NCI-H1694 treated with DMSO at 0.1 percent for 48 hours (cell line): Measurements from ENCODE around the gene FEM1C.

Experiments
- DNase-seq: peaks from one replicate; lab custom pipeline; 2025; lab: John Stamatoyannopoulos, UW

The FEM1C gene

GRCh38 chr5:115544436-115545350 lies at the start of gene FEM1C:
FEM1C (minus strand) TSS chr5:115544775; CDS start chr5:115543493, 1,282 bp downstream.
- peak; percentile 89 for DNase-seq

GRCh38 chr5:115589043-115589442 lies 44.5 kb upstream of the FEM1C start:
- DNase-seq: no peak

- no peak for DNase-seq
Measured at GRCh38 chr5:115588640-115589039, 44.1 kb upstream of the FEM1C start.

- peak; percentile 24 for DNase-seq
Measured at GRCh38 chr5:115586525-115587146, 42.1 kb upstream of the FEM1C start.

DNA sequence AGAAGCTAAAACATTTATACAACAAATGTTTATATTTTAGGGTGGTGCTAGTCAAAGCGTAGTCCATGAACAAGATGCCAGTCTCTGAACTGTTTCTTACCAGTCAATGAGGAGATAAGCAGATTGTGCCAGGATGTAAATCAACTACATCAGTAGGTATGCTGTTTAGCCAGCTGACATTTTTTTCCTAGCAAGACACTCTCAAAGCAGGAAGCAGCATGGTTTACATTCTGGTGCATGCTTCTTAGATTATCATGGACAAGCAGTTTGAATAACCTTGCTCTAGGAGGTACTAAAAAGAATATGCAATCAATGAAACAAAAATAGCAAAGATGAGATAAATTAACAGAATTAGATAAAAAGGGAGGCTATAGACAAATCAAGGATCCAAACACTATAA lies 40.7 kb upstream of the FEM1C start:
- DNase-seq: no peak

DNA sequence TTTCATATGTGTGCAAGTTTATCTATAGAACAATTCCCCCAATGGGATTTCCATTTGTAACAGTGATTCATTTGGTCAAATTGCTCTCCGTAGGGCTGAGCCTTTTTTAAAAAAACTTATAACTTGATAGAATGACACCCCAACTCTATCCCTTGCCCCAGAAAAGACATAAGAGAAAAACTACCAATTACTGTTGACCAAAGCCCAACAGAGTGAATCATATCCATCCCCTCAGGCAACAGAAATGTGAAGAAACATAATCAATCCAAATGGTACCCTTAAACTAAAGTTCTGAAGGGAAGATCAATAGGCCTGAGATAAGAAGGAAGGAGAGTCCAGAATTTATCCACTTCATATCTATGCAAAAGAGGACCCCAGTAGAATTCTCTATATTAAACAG lies 39.9 kb upstream of the FEM1C start:
- DNase-seq: no peak

DNA sequence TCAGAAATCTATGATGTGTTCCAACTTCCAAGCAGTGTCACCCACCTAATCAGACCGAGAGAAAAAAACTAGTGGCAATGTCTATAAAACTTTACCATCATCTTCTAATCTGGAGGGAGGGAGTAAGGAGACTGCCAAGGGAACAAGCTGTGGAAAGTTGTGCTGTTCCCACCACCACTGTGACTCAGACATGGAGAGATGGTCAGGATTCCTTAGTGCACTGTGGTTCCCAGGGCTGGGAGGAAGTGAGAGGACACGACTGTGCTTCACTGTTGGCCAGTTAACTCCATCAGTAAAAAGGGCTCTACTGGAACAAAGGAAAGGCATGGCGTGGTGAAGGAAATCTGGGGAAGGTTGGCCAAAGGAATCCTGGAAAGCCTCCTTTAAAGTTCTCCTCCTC lies 38.9 kb upstream of the FEM1C start:
- no peak for DNase-seq

DNA sequence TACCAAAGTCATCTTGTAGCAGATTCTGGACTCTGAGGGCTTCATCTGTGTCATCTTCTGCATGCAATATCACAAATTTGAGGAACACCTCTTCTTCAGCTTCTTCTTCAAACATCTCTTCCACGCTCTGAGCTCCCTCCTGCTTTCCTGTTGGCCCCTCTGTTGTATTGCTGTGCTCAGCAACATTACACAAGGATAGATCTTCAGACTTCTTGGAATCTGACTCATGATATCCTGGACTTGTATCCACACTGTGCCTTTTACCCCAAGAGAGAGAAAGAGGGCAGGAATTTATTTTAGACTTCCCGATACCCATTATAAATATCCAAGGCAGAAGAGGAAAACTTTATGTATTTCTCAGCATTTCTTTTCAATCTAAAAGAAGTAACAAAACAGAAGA lies 36.4 kb upstream of the FEM1C start:
- no peak for DNase-seq

DNA sequence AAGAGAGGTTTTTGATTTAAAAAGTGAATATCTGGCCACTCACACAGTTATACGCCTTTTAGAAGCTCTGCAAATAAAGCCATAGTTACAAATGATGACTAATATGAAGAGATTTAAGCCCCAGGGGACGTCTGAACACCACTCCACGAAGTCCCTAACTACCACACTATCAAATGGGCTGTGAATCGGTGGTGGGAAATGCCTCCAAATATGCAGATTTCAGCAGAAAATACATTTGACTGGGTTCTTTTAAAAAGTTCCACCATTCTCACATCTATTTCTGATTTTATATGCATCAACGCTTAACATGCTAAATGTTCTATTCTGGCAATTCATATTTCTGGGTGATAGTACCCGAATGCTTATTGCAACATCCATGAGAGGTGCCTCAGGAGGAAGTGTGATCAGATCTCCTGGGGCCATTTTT lies 35.2 kb upstream of the FEM1C start:
- no peak for DNase-seq

DNA sequence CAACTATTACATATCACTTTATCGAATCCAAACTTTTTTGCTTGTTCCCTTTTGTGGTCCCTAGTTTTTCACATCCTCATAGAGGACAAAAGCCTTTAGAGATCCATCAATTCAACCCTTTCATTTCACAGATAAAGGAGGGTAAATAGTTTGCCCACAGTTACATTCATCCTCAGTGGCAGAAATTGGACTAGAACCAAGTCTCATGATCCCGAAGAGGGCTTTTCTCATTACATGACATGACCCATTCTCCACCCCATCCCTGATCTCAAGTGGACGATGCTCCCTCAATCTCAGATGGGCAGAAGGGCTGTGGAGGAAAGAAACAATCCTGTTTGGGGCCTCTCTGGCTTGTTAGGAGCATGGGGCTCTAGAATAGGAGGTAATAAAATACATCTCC lies 34.6 kb upstream of the FEM1C start:
- no peak for DNase-seq

DNA sequence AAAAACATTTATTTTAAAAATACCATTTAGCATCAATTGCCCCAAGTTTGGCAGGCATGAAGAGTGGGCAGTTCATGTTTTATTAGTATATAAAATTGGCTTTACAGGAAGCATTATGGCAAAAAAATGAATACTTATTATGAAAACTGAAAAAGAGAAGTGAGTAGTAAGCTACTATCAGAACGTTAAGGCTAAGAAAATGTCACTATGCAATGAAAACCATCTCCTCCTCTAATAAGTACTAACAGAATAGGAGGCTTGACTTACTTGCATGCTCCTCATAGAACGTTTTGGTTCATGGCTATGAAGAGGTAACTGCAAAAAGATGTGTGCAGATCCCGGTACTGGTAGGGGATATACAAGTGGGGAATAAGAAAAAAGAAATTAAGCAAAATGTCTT lies 34.1 kb upstream of the FEM1C start:
- DNase-seq: no peak

DNA sequence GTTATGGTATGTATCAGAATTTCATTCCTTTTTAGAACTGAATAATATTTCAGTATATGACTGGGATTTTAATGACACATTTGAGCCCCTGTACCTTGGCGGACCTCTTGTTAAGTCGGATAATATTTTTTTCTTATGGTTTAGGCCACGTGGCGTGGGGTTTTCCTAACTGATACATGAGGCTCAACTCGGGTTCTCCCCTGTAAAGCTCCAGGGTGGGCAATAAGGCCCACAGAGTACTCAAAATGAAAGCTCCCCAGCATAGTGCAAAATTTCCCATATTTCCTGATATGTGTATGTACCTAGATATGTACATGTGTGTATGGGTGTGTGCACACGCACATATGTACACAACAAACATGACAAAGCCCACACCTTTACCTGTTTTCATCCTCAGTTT lies 33.2 kb upstream of the FEM1C start:
- DNase-seq: no peak

DNA sequence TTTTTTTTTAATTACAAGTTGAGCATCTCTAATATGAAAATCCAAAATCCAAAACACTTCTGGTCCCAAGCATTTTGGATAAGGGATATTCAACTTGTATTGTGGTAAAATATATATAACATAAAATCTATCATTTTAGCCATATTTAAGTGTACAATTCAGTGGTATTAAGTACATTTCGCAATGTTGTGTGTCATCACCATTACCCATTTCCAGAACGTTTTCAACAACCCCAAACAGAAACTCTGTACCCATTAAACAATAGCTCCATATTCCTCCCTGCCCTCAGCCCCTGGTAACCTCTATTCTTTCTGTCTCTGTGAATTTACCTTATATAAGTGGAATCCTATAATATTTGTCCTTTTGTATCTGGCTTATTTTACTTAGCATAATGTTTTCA lies 32.8 kb upstream of the FEM1C start:
- no peak for DNase-seq

- no peak for DNase-seq
Measured at GRCh38 chr5:115575167-115576070, 30.8 kb upstream of the FEM1C start.

GRCh38 chr5:115573133-115573532 lies 28.6 kb upstream of the FEM1C start:
- DNase-seq: no peak

DNA sequence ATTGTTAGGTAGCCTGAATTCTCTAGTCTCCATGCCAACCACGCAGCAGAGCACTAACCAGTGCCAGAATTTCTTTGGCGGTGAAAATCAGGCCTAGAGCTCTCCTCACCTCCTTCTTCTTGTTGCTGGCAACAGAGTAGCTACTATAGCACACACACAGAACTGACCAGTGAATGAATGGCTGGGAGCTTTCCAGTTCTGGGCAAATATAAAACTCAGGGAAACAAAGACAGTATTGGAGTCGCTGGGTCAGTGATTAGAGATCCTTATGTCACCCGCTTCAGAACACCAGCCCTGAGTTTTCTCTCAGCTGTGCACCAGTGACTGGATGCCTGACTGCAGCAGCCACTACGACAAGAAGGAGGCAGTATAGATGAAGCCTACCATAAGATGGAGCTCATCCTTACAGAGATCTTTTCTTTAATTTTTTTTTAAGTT lies 26.9 kb upstream of the FEM1C start:
- DNase-seq: no peak

- DNase-seq: no peak
Measured at GRCh38 chr5:115568668-115569067, 24.1 kb upstream of the FEM1C start.

- DNase-seq: no peak
Measured at GRCh38 chr5:115565233-115565632, 20.7 kb upstream of the FEM1C start.

- no peak for DNase-seq
Measured at GRCh38 chr5:115561176-115561575, 16.6 kb upstream of the FEM1C start.

DNA sequence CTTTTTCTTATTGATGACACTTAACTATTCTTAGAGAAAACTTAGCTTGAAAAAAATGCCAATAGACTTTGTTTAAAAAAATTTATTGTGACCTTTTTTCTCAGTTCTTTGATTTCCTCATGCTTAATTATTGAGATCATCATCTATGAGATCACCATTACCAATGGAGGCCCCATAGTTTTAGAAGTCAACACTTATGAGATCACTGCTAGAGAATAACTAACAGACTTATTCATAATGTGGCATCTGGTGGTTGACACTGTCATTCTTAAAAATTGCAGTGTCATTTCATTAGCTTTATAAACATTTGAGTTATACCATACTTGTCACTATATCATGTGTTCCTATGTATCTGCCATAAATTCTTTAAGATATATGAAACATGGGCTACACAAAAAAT lies 14.9 kb upstream of the FEM1C start:
- DNase-seq: no peak

DNA sequence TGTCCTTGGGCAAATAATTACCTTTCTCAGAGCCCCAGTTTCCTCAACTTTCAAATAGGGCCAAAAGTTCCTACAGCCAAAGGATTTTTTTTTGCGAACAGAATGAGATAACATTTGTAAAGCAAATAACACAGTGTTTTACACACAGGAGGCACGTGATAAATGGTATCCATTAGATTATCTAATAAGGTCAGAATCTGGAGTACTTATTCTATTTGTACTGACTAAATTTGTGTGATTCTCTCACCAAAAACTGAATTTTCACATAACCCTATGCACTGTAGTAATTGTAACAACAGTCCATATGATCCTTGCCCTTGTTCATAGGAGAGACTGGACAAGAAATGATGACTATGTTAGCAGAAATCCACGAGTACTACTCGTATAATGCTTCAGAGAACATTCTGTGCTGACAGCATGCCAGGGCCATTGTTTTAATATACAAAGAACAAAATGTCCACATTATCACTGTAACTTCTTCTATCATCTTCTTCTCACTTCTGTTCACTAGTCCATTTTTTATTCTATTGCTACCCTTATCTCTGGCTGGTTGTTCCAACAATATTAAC lies 13.9 kb upstream of the FEM1C start:
- no peak for DNase-seq
